GM23248 (cell line): Measurements from ENCODE around the gene PRDM1.

Experiments
- EZH2 ChIP-seq: fragments of 200-600 bp; sonication (generic); IDR thresholded peaks from 2 replicates; pipeline ENCODE4 v1.6.1; 2018; ENCODE audit warnings: antibody characterized with exemption, mild to moderate bottlenecking; ENCODE audit not compliant: insufficient read depth, poor library complexity, severe bottlenecking
- EZH2phosphoT487 ChIP-seq: fragments of 200-600 bp; sonication (generic); IDR thresholded peaks from 2 replicates; pipeline ENCODE4 v1.6.1; 2018; ENCODE audit warnings: antibody characterized with exemption, moderate library complexity, mild to moderate bottlenecking, low read depth; ENCODE audit not compliant: insufficient read depth

DNA sequence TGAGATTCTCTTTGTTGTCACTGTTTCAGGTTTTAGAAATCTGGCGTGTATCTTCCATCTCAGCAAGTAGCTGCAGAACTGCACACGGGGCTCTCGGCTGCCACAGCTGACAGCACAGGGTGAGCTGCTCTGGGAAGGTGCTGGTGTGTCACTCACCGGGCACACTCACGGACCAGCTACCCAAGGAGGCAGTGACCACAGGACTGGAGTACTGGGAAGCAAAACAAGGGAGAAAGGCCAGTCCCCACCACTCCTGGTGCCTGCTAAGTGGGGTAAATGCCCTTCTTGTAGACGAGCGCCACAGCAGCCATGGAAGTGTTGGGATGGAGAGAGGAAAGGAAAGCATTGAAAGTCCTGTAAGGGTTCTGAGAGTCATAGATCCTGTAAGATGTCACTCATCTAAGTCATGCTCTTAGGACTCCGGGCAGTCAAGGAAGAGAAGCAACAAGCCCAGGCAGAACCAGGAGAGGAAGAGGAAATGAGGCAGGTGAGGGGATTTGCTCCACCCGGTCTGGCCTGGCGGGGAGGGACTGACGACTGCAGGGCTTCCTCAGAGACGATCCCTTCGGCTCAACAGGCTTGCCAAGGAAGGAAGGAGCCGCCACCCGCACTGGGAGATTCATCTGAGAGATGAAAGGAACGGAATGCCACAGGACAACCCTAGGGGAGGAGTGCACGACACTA is 48.1 kb downstream of the PRDM1 start:
- TF ChIP-seq EZH2 (no peak), EZH2phosphoT487 (no peak)
